HUDEP-2 (cell line): ENCODE data around the gene ZNF764.
A peak's percentile ranks its signal among the peaks of the same experiment; 100 is the strongest.

Experiments
- DNase-seq, 76 experiments: peaks; one replicate each; lab custom pipeline; 2025; ENCODE audit not compliant: unreplicated experiment in 76 of 76; lab: John Stamatoyannopoulos, UW

Gene ZNF764

GRCh38 chr16:30570636-30571444 lies 12.7 kb upstream of the ZNF764 start:
- DNase-seq, result peak in 1 of 76 experiments; percentile 51

- DNase-seq, result no peak
Observed at GRCh38 chr16:30569746-30570635, 11.8 kb upstream of the ZNF764 start.

GRCh38 chr16:30569281-30569680 lies 11.1 kb upstream of the ZNF764 start:
- no peak for DNase-seq

- no peak for DNase-seq
Observed at GRCh38 chr16:30567991-30568638, 9.9 kb upstream of the ZNF764 start.

GRCh38 chr16:30567160-30567990 lies 9.2 kb upstream of the ZNF764 start:
- DNase-seq, result no peak

- DNase-seq, result no peak
Observed at GRCh38 chr16:30566531-30566930, 8.4 kb upstream of the ZNF764 start.

- DNase-seq, result no peak
Observed at GRCh38 chr16:30565984-30566383, 7.8 kb upstream of the ZNF764 start.

DNA sequence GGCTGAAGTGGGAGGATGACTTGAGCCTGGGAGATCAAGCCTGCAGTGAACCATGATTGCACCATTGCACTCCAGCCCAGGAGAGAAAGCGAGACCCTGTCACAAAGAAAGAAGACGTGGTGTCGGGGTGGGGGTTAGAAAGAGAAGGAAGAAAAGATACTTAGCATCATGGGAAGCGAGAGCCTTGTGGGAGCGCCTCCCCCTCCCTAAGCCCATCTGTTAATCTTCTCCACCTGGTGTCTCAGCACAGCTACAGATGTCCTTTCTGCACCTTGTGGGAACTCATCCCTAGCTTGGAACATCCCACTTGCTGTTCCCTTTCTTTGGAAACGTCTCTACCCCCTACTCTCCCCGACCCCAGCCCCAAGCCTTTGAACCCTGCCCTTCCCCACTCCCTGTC lies 7.4 kb upstream of the ZNF764 start:
- no peak for DNase-seq

DNA sequence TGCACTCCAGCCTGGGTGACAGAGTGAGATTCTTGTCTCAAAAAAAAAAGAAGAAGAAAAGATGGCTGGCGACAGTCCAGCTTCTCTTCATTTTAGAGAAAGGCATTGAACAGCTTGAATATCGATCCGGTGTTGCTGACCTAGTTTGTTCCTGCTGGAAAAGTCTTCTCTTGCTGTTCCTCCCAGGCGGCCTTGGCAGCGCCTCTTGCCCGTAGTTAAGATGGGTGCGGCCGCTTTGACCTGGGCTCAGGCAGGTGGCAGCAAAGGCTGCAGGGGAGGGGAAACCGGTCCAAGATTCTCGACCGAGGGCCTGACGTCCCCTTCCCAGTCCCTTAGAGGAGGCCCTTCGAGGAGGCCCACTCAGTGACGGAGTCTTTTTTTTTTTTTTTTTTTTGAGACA lies 3.8 kb upstream of the ZNF764 start:
- no peak for DNase-seq

- no peak for DNase-seq
Observed at GRCh38 chr16:30561089-30561816, 3.1 kb upstream of the ZNF764 start.

DNA sequence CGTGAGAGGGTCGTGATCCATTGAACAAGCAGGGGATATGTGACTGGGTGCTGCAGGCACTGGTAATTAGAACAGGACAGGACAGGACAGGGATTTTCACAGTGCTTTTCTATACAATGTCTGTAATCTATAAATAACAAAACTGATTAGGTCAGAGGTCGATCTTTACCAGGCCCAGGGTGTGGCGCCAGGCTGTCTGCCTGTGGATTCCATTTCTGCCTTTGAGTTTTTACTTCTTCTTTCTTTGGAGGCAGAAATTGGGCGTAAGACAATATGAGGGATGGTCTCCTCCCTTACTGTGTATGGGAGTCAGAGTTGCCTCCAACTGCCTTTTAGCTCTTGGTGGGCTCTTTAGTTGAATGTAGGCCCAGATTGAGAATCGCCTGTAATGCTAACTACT lies 1.5 kb upstream of the ZNF764 start:
- peak in 1 of 76 experiments; percentile 20 for DNase-seq

DNA sequence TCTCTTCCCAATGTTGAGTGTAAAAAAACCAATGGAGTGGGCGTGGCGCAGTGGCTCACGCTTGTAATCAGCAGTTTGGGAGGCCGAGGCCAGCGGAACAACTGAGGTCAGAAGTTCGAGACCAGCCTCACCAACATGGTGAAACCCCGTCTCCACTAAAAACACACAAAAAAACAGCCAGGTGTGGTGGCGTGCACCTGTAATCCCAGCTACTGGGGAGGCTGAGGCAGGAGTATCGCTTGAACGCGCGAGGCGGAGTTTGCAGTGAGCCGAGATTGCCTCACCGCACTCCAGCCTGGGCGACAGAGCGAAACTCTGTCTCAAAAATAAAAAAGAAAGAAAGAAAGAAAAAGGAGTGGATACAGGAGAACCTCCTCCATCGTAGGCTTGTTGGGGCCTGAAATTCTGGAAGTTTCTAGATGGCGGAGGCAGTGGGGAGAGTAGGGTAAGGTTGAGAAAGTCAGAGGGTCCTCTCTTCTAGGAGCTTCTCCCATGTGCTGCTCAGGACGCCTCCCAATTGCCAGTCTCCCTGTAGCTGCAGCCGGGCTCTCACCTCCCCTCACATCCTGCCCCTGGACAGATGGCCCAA lies 709 bp upstream of the ZNF764 start:
- no peak for DNase-seq

GRCh38 chr16:30557707-30557956 lies 542 bp downstream of the ZNF764 start:
- DNase-seq, result peak in 3 of 76 experiments; percentile 35 to 47 (median 46)

GRCh38 chr16:30556125-30556473 lies 2.1 kb downstream of the ZNF764 start:
- DNase-seq, result no peak

DNA sequence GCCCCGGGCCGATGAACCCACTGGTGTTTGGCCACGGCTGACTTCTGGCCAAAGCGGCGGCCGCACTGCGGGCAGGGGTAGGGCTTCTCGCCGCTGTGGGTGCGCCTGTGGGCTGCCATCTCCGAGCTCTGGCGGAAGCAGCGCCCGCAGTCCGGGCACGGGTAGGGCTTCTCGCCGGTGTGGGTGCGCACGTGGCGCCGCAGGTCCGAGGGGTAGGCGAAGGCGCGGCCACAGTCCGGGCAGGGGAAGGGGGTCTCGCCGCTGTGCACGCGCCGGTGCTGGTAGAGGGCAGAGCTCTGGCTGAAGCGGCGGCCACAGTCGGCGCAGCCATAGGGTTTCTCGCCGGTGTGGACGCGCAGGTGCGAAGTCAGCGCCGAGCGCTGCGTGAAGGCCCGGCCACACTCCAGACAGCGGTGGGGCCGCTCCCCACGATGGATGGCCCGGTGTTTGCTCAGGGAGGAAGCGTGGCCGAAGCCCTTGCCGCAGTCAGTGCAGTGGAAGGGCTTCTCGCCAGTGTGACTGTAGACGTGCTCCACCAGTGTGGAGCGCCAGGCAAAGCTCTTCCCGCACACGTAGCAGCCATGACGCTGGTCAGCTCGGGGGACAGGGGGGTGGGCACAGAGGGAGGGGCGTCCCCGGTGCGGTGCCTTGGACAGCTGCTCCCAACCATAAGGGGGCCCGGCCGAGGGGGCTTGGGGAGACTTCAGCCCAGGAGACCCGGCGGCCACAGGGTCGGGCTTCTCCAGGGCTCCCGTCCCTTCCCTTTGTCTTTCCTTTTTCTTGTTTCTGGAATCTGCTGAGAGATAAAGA lies 2.7 kb downstream of the ZNF764 start:
- no peak for DNase-seq

DNA sequence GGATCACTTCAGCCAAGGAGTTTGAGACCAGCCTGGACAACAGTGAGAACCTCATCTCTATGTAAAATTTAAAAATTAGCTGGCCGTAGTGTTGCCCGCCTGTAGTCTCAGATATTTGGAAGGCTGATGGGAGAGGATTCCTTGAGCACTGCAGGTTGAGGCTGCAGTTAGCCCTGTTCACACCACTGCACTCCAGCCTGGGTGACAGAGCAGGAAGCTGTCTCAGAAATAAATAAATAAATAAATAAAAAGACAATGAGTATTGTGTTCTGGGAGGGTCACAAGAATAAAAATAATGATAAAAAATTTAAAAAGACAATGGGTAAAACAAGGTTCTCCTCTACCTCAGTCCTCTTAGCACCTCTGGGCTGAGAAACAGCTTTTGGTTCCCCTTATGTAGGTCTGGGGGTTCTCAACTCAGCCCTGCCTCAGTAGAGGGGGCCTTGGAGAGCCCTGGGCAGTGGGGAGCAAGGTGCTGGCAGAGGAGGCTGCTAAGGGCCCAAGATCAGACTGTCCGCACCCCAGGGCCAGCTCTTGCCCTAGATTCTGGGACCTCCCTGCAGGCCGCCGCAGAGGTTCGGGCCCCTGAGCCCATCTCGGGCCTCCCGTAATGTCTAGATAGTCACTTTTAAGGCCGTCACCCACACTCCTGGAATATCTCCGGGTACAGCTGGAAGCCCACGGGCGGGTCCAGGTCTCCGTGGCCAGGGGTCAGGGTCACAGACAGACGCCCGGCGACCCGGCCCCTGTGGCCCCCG lies 3.4 kb downstream of the ZNF764 start:
- DNase-seq, result no peak

- DNase-seq, result no peak
Observed at GRCh38 chr16:30553393-30553899, 4.7 kb downstream of the ZNF764 start.

DNA sequence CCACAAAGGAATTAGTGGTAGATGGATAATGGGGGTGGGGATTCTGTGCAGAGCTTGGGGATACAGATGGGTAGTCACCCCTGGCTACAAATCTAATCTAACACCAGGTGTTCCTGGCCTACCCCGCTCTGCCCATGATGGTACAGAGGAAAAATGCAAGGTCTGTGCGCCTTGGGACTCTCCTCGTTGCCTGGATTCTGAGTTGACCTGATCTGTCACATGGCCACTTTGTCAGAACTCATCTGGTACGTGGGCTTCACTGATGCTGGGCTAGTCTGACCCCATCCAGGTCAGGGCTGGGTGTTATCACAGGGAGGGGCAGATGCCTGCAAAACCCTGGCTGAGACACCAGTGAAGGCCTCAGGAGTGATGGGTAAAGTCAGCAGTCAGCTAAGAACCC lies 5.2 kb downstream of the ZNF764 start:
- no peak for DNase-seq
